ENCODE data around the gene CRLF2. TPM values are rescaled to one million over a fixed set of nuclear protein-coding genes. Genes with fewer than 3 reads are reported as not detected.
"Not testable (repeated sequence)": the region's sequence is repeated elsewhere in the genome, so short reads cannot be mapped to it uniquely, and the experiment has no call there.

Gene CRLF2
- total RNA-seq, 2 donors from 2014 or later: 0.33 to 1.1 TPM

DNA sequence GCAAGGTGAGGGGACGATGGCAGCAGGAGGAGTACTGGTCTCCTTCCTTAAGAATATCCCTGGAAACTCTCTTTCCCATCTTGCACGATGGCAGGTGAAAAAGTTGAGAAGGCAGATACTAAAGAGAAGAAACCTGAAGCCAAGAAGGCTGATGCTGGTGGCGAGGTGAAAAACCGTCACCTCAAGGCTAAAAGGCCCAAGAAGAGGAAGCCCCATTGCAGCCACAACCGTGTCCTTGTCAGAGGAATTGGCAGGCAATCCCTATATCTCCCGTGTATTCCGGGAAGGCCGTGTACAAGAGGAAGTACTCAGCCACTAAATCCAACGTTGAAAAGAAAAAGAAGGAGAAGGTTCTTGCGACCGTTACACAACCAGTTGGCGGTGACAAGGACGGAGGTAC lies 40.0 kb downstream of the CRLF2 start:
- intact Hi-C loops (cut with DNase I): no loop called here
- DNase-seq (ENCODE audit: low spot score): no peak

DNA sequence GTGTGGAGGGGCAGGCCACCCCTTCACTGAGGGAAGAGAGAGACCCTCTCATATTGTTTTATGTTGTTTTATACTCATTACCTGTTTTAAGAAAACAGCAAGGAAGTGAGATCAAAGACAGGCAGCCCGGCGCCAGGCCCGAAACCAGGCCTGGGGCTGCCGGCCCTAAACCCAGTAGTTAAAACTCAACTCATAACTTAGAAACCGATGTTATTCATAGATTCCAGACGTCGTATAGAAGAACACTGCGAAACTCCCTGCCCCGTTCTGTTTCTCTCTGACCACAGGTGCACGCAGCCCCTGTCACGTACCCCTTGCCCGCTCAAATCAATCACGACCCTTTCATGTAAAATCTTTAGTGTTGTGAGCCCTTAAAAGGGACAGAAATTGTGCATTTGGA lies 40.5 kb downstream of the CRLF2 start:
- intact Hi-C loops (cut with DNase I); DNase-seq (ENCODE audit: low spot score): not testable (repeated sequence)

DNA sequence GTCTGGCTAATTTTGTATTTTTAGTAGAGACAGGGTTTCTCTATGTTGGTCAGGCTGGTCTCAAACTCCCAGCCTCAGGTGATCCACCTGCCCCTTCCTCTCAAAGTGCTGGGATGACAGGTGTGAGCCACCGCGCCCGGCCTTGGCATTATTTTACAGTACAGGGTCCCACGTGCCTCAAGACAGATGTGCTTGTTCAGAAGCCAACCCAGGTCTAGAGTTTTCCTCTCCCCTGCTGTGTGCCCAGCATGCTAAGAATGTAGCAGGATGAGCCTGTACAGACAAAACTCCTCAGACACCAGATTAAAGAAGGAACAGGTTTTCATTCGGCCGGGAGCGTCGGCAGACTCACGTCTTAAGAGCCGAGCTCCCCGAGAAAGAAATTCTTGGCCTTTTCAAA lies 42.2 kb downstream of the CRLF2 start:
- DNase-seq (ENCODE audit: low spot score): no peak
- intact Hi-C loops (cut with DNase I): no loop called here

DNA sequence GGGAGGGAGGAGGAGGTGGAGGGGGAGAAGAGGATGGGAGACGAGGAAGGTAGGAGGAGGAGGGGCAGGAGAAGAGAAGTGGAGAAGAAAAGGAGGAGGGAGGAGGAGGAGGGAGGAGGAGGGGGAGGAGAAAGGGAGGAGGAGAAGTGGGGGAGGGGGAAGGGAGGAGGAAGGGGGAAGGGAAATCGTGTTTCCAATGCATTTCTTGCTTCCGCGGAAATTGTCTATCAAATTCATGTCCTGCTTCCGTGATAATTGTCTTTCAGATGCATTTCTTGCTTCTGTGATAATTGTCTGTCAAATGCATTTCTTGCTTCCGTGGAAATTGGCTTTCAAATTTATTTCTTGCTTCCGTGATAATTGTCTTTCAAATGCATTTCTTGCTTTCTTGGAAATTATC lies 43.3 kb downstream of the CRLF2 start:
- intact Hi-C loops (cut with DNase I): no loop called here

DNA sequence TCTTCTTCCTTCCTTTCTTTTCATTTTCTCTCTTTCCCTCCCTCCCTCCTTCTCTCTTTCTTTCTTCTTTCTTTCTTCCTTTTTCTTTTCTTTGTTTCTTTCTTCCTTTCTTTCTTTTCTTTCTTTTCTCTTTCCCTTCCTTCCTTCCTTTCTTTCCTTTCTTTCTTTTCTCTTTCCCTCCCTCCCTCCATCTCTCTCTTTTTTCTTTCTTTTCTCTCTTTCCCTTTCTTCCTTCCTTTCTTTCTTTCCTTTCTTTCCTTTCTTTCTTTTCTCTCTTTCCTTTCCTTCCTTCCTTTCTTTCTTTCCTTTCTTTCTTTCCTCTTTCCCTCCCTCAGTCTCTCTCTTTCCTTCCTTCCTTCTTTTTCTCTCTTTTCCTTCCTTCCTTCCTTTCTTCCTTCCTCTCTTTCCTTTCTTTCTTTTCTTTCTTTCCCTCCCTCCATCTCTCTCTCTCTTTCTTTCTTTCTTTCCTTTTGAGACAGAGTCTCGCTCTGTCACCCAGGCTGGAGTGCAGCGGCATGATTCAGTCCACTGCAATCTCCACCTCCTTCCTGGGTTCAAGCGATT lies 44.4 kb downstream of the CRLF2 start:
- no peak for DNase-seq (ENCODE audit: low spot score)
- intact Hi-C loops (cut with DNase I): no loop called here

More for the DNA sequence above, 43.3 kb downstream of the CRLF2 start:
- no peak for DNase-seq (ENCODE audit: low spot score)

DNA sequence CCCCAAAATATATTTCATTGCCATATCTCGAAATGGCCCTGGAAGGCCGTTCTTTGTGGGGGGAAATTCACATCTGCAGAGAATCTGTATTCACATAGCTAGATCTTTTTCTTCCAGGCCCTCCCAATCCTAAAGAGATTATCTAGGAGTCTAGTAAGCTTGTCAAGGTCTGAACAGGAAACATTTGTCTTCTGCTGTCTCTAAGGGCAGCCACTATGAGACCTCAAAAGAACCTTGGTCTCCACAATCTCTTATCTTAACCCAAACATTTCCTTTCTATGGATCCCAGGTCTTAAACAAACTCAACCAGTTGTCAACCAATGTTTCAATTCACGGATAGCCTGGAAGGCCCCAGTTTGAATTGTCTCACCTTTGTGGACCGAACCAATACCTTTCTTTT lies 45.0 kb downstream of the CRLF2 start:
- no peak for DNase-seq (ENCODE audit: low spot score)

DNA sequence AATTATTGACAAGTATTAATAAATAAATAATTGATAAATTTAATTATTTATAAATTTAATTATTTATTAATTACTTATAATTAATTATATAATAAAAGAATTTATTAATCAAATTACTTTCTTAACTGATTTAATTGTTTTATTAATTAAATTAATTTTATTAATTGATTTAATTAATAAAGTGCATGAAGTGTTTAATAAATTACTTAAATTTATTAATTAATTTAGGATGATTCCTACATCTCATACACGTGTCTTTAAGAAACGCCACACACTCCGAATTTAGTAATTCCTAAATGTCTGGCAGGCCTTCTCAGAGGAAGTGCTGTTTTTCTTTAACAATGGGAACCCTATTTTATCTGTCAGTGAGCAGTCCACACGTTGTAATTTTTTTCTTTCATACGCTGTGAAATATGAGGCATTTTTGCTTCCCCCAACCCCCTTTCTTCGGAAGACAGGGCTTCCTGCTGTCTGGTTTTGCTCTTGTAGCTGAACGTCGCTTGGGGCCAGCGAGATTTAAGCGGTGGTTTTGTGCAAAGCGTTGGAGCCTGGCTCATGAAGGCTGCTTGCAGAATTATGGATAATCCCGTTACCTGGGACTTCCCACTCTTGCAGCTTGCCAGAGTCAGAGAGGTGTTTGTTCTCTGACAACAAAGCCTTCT lies 46.8 kb downstream of the CRLF2 start:
- intact Hi-C loops (cut with DNase I): no loop called here
- no peak for DNase-seq (ENCODE audit: low spot score)

More for the DNA sequence above, 45.0 kb downstream of the CRLF2 start:
- intact Hi-C loops (cut with DNase I): no loop called here

DNA sequence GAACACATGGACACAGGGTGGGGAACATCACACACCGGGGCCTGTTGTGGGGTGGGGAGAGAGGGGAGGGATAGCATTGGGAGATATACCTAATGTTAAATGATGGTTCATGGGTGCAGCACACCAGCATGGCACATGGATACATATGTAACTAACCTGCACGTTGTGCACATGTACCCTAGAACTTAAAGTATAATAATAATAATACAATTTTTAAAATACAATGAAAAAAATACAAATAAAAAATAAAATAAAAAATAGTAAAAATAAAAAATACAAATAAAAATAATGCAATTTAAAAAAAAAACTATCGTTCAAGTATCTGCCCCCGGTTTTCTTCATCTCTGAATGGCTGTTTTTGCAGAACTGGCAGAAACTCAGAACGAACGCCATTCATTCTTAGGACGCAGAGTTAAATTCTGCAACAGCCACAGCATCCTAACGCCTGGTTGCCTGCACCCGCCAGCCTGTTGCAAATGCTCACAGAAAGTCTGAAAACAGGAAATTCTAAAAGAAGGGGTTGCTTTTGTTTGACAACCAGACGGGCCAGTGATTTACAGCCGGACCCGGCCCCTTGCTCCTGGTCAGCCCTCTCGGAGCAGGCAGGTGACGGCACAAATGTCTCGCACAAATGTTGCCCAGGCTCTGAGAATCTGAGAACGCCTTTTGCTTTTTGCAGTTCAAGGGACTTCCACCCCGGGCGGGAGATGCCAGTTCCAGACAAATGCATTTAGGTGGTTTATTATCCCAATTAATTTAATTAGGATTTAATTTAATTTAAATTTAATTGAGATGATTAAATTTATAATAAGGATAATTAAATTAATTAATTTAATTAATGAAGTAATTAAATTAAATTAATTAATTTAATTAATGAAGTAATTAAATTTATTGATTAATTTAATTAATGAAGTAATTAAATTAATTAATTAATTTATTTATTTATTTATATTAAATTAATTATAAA lies 47.8 kb downstream of the CRLF2 start:
- no peak for DNase-seq (ENCODE audit: low spot score)
- intact Hi-C loops (cut with DNase I): no loop called here

DNA sequence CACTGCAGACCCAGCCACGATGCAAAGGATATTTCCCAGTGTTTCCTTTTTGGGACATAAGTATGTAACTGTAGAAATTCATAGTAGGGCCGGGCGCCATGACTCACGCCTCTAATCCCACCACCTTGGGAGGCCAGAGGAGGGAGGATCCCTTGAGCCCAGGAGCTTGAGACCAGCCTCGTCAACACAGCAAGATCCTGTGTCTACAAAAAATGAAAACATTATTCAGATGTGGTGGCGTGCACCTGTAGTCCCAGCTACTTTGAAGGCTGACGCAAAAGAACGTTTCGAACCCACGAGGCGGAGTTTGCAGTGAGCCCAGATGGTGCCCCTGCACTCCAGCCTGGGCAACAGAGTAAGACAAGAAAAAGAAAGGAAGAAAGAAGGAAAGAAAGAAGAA lies 49.2 kb downstream of the CRLF2 start:
- no peak for DNase-seq (ENCODE audit: low spot score)
- intact Hi-C loops (cut with DNase I): no loop called here

DNA sequence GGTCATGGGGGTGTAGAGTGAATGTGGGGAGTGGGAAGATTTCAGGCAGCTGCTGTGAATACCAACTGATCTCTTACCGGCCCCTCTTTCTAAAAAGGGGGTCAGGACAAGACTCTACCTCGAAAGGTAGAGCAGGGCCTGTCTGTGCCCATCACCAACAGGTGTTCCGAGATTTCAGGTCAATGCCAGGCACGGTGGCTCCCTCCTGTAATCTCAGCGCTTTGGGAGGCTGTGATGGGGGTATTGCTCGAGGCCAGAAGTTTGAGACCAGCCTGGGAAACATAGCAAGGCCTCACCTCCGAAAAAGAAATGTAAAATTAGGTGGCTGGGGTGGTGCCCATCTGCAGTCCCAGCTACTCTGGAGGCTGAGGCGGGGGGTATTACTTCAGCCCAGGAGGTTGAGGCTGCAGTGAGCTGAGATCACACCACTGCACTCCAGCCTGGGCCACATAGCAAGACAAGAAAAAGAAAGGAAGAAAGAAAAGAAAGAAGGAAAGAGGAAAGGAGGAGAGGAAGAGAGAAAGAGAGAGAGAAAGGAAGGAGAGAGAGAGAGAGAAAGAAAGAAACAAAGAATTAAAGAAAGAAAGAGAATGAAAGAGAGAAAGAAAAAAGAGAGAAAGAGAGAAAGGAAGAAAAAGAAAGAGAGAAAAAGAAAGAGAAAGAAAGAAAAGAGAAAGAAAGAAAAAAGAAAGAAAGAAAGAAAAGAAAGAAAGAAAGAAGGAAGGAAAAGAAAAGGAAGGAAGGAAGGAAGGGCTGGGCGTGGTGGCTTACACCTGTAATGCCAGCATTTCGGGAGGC lies 50.1 kb downstream of the CRLF2 start:
- intact Hi-C loops (cut with DNase I): no loop called here
- no peak for DNase-seq (ENCODE audit: low spot score)

DNA sequence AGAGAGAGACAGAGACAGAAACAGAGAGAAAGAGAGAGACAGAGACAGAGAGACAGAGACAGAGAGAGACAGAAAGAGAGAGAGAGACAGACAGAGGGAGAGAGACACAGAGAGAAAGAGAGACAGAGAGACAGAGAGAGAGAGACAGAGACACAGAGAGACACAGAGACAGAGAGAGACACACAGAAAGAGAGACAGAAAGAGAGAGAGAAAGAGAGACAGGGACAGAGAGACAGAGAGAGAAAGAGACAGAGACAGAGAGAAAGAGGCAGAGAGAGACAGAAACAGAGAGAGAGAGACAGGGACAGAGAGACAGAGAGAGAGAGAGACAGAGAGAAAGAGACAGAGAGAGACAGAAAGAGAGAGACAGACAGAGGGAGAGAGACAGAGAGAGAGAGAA lies 52.9 kb downstream of the CRLF2 start:
- intact Hi-C loops (cut with DNase I): no loop called here
- no peak for DNase-seq (ENCODE audit: low spot score)

DNA sequence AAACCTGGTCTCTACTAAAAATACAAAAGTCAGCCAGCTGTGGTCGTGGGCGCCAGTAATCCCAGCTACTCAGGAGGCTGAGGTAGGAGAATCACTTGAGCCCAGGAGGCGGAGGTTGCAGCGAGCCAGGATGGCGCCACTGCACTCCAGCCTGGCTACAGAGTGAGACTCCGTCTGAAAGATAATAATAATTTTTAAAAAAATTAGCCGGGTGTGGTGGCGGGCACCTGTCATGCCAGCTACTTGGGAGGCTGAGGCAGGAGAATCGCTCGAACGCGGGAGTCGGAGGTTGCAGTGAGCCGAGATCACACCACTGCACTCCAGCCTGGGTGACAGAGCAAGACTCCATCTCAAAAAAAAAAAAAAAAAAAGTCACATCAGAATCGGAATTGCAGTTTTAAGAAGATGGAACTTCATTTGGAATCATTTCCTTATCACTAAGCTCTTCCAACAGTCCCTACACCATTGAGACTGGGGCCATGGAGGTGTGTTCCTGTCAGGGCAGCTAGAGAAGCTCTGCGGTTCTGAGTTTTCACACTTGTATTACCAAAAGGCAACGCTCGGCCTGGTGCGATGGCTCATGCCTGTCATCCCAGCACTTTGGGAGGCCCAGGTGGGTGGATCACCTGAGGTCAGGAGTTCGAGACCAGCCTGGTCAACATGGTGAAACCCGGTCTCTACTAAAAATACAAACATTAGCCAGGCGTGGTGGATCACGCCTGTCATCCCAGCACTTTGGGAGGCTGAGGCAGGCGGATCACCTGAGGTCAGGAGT lies 55.6 kb downstream of the CRLF2 start:
- DNase-seq (ENCODE audit: low spot score); intact Hi-C loops (cut with DNase I): not testable (repeated sequence)

DNA sequence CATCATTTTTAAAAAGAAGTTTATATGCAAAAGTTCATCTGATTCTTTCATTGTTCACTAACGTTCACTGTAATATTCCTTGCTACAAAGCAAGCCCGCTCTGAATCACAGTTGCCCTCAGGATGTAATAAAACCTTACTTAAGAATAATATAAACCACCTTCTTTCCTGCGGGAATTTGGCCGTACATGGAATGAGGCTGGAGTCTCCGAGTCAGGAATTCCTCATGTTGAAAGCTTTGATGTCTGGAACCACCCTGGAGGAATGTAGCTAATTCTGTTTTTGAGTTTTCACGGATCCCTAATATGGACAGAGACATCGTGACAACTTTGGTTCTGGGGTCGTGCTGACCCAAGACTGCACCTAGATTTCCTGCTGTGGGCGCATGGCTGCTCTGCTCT lies 58.5 kb downstream of the CRLF2 start:
- no peak for DNase-seq (ENCODE audit: low spot score)

DNA sequence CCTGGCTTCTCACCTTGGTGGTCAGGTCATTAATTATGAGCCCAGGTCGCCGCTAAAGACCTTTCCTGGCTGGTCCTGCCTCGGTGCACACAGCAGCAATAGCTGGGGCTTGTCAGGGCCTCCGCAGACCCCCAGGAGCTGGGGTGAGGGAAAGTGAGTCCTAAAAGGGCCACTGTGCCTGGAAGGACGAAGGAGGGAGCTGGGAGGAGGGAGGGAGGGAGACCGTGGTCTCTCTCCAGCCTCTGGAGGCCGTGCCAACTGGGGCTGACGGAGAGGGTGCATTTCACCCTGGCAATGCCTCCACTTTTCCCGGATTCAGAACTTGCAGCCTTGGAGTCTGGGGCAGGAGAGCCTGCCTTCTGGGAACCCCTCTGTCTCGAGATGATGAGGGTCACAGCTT lies 60.4 kb downstream of the CRLF2 start:
- no peak for DNase-seq (ENCODE audit: low spot score)
- intact Hi-C loops (cut with DNase I): no loop called here

More for the DNA sequence above, 58.5 kb downstream of the CRLF2 start:
- intact Hi-C loops (cut with DNase I): no loop called here

DNA sequence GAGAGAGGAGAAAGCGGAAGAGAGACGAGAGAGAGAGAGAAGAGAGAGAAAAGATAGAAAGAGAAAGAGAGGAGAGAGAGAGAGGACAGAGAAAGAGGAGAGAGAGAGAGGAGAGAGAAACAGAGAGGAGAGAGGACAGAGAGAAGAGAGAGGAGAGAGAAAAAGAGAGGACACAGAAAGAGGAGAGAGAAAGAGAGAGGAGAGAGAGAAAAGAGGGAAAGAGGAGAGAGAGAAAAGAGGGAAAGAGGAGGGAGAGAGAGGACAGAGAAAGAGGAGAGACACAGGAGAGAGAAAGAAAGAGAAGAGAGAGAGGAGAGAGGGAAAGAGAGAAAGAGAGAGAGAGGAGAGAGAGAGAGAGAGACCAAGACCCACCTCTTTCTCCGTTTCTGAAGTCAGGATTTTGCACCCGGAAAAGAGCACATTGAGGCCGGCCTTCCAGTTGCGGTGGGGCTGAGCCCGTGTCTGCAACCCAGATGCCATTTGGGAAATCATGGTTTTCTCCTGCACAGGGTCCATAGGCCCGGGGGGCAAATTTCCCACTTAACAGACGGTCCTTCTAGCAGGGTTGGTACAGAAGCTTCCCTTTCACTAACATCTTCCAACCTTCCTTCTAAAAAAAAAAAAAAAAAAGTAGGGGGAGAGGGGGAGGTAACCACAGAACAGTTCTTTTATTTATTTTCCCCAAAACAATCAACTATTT lies 60.9 kb downstream of the CRLF2 start:
- no peak for DNase-seq (ENCODE audit: low spot score)
- intact Hi-C loops (cut with DNase I): no loop called here

DNA sequence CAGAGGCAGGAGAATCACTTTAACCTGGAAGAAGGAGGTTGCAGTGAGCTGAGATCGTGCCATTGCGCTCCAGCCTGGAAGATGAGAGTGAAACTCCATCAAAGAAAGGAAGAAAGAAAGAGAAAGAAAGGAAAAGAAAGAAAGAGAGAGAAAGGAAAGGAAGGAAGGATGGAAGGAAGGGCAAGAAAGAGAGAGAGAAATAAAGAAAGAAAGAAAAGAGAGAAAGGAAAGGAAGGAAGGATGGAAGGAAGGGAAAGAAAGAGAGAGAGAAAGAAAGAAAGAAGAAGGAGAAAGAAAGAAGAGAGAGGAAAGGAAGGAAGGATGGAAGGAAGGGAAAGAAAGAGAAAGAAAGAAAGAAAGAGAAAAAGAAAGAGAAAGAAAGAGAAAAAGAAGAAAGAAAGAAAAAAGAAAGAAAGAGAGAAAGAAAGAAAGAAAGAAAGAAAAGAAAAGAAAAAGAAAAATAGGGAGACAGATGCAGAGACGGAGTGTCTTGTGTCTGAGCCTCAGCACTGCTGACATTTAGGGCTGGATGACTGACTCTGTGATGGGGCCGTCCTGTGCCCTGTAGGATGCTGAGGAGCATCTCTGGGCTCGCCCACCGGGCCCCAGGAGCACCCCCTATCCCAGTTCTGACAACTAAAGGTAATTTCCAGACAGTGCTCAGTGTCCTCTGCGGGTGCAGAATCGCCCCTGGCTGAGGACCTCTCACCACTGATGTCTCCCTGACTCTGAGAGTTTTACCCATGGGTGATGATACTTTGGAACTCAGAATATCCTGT lies 61.7 kb downstream of the CRLF2 start:
- intact Hi-C loops (cut with DNase I): no loop called here

More for the DNA sequence above, 61.7 kb downstream of the CRLF2 start:
- no peak for DNase-seq (ENCODE audit: low spot score)
